Neural cell (in vitro differentiated cells): ENCODE results near the gene PIK3C2G.

Experiments used
- TAF1 ChIP-seq: IDR thresholded peaks from 2 replicates; pipeline ENCODE4 v1.6.1; 2012; ENCODE audit warnings: low read depth
- TF ChIP-seq, protein P1 (sequence below): IDR thresholded peaks from 2 replicates; pipeline ENCODE4 v1.6.1; 2012; ENCODE audit warnings: borderline replicate concordance
- TF ChIP-seq, protein P2 (sequence below): fragments of 450-650 bp; IDR thresholded peaks from 2 replicates; pipeline ENCODE4 v1.5.1; 2014; ENCODE audit warnings: antibody characterized with exemption, mild to moderate bottlenecking, moderate library complexity; ENCODE audit not compliant: poor library complexity, severe bottlenecking

DNA sequence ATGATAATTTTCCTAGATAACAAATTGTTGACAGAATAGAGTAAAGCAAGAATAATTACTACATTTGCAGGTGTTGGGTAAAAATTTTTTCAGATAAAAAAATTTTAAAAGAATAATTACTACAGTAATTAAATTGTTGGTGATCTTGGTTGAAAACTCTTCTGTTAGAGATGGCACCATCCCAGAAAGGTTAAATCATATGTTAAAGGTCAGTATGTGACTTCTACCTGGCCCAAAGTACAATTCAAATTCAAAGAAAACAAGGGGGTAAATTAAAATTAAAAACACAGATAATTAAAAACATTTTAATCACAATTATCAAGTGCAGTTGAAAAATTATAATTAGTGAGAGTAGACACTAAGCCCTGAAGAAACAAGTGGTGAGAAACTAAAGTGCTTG lies 18.1 kb upstream of the PIK3C2G start:
- TF ChIP-seq, protein P1, sequence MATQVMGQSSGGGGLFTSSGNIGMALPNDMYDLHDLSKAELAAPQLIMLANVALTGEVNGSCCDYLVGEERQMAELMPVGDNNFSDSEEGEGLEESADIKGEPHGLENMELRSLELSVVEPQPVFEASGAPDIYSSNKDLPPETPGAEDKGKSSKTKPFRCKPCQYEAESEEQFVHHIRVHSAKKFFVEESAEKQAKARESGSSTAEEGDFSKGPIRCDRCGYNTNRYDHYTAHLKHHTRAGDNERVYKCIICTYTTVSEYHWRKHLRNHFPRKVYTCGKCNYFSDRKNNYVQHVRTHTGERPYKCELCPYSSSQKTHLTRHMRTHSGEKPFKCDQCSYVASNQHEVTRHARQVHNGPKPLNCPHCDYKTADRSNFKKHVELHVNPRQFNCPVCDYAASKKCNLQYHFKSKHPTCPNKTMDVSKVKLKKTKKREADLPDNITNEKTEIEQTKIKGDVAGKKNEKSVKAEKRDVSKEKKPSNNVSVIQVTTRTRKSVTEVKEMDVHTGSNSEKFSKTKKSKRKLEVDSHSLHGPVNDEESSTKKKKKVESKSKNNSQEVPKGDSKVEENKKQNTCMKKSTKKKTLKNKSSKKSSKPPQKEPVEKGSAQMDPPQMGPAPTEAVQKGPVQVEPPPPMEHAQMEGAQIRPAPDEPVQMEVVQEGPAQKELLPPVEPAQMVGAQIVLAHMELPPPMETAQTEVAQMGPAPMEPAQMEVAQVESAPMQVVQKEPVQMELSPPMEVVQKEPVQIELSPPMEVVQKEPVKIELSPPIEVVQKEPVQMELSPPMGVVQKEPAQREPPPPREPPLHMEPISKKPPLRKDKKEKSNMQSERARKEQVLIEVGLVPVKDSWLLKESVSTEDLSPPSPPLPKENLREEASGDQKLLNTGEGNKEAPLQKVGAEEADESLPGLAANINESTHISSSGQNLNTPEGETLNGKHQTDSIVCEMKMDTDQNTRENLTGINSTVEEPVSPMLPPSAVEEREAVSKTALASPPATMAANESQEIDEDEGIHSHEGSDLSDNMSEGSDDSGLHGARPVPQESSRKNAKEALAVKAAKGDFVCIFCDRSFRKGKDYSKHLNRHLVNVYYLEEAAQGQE, result no peak
- TF ChIP-seq, protein P2, sequence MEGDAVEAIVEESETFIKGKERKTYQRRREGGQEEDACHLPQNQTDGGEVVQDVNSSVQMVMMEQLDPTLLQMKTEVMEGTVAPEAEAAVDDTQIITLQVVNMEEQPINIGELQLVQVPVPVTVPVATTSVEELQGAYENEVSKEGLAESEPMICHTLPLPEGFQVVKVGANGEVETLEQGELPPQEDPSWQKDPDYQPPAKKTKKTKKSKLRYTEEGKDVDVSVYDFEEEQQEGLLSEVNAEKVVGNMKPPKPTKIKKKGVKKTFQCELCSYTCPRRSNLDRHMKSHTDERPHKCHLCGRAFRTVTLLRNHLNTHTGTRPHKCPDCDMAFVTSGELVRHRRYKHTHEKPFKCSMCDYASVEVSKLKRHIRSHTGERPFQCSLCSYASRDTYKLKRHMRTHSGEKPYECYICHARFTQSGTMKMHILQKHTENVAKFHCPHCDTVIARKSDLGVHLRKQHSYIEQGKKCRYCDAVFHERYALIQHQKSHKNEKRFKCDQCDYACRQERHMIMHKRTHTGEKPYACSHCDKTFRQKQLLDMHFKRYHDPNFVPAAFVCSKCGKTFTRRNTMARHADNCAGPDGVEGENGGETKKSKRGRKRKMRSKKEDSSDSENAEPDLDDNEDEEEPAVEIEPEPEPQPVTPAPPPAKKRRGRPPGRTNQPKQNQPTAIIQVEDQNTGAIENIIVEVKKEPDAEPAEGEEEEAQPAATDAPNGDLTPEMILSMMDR, result no peak
- no peak for TF ChIP-seq TAF1
